ENCODE data around the gene RINL.
"Not testable (repeated sequence)": the region's sequence is repeated elsewhere in the genome, so short reads cannot be mapped to it uniquely, and the experiment has no call there.

The RINL gene

GRCh38 chr19:38878575-38879399 lies 712 bp upstream of the RINL start:
- DNase-seq (ENCODE audit: low read depth, low spot score) = no peak
- H3K27ac ChIP-seq = peak overlapping the region; percentile 44

- DNase-seq (ENCODE audit: low read depth, low spot score) = no peak
- no peak overlapping the region for H3K27ac ChIP-seq
Observed at GRCh38 chr19:38875656-38876395, 2.2 kb downstream of the RINL start.

GRCh38 chr19:38873400-38873799 lies 4.7 kb downstream of the RINL start:
- DNase-seq (ENCODE audit: low read depth, low spot score); H3K27ac ChIP-seq: not testable (repeated sequence)

- no peak for DNase-seq (ENCODE audit: low read depth, low spot score)
- H3K27ac ChIP-seq = no peak overlapping the region
Observed at GRCh38 chr19:38870612-38871011, 7.5 kb downstream of the RINL start.

GRCh38 chr19:38869836-38870607 lies 8.1 kb downstream of the RINL start:
- H3K27ac ChIP-seq = no peak overlapping the region
- DNase-seq (ENCODE audit: low read depth, low spot score) = no peak

GRCh38 chr19:38869160-38869835 lies 8.8 kb downstream of the RINL start:
- DNase-seq (ENCODE audit: low read depth, low spot score) = no peak
- no peak overlapping the region for H3K27ac ChIP-seq

GRCh38 chr19:38868551-38868950 lies 9.5 kb downstream of the RINL start:
- DNase-seq (ENCODE audit: low read depth, low spot score) = no peak
- H3K27ac ChIP-seq = no peak overlapping the region

- no peak for DNase-seq (ENCODE audit: low read depth, low spot score)
- no peak overlapping the region for H3K27ac ChIP-seq
Observed at GRCh38 chr19:38867171-38867780, 10.8 kb downstream of the RINL start.

GRCh38 chr19:38862321-38863059 lies 15.6 kb downstream of the RINL start:
- DNase-seq (ENCODE audit: low read depth, low spot score) = no peak
- H3K27ac ChIP-seq = peak overlapping the region; percentile 11

GRCh38 chr19:38861368-38861767 lies 16.7 kb downstream of the RINL start:
- H3K27ac ChIP-seq = no peak overlapping the region
- no peak for DNase-seq (ENCODE audit: low read depth, low spot score)

- H3K27ac ChIP-seq; DNase-seq (ENCODE audit: low read depth, low spot score): not testable (repeated sequence)
Observed at GRCh38 chr19:38859631-38860204, 18.4 kb downstream of the RINL start.

- no peak for DNase-seq (ENCODE audit: low read depth, low spot score)
- H3K27ac ChIP-seq = no peak overlapping the region
Observed at GRCh38 chr19:38856813-38857212, 21.3 kb downstream of the RINL start.

GRCh38 chr19:38855751-38856150 lies 22.3 kb downstream of the RINL start:
- not testable (repeated sequence) for H3K27ac ChIP-seq

GRCh38 chr19:38854961-38855360 lies 23.1 kb downstream of the RINL start:
- not testable (repeated sequence) for H3K27ac ChIP-seq; DNase-seq (ENCODE audit: low read depth, low spot score)

More at GRCh38 chr19:38855751-38856150, 22.3 kb downstream of the RINL start:
- DNase-seq (ENCODE audit: low read depth, low spot score) = not testable (repeated sequence)

GRCh38 chr19:38853214-38853613 lies 24.9 kb downstream of the RINL start:
- no peak for DNase-seq (ENCODE audit: low read depth, low spot score)
- H3K27ac ChIP-seq = peak overlapping the region; percentile 99

- DNase-seq (ENCODE audit: low read depth, low spot score) = no peak
- H3K27ac ChIP-seq = peak overlapping the region; percentile 99
Observed at GRCh38 chr19:38852231-38853044, 25.6 kb downstream of the RINL start.

- H3K27ac ChIP-seq = peak overlapping the region; percentile 99
- no peak for DNase-seq (ENCODE audit: low read depth, low spot score)
Observed at GRCh38 chr19:38851622-38852230, 26.3 kb downstream of the RINL start.

Measured in epithelial cell of prostate (primary cell).